Ovary (tissue), 3 donors: ENCODE data around the gene PDE3A.

Experiments used
- EP300 ChIP-seq: sonication (generic); formaldehyde crosslinking; IDR thresholded peaks from one replicate; pipeline ENCODE4 v1.6.1; 2017; ENCODE audit warnings: antibody characterized with exemption
- TF ChIP-seq, protein P1 (sequence below), 3 donors: fragments of 450-650 bp in 2 of 3; fragments of 200-600 bp in 1 of 3; IDR thresholded peaks; one replicate each; pipeline versions ENCODE4 v1.5.1 to v1.8.0; 2016 to 2022; ENCODE audit warnings: antibody characterized with exemption in 3 of 3, mild to moderate bottlenecking in 1 of 3
- donor health status: DM: no; HTN: no; CAD: no.

GRCh38 chr12:20588042-20588441, 219.7 kb downstream of the PDE3A start:
- TF ChIP-seq, protein P1, sequence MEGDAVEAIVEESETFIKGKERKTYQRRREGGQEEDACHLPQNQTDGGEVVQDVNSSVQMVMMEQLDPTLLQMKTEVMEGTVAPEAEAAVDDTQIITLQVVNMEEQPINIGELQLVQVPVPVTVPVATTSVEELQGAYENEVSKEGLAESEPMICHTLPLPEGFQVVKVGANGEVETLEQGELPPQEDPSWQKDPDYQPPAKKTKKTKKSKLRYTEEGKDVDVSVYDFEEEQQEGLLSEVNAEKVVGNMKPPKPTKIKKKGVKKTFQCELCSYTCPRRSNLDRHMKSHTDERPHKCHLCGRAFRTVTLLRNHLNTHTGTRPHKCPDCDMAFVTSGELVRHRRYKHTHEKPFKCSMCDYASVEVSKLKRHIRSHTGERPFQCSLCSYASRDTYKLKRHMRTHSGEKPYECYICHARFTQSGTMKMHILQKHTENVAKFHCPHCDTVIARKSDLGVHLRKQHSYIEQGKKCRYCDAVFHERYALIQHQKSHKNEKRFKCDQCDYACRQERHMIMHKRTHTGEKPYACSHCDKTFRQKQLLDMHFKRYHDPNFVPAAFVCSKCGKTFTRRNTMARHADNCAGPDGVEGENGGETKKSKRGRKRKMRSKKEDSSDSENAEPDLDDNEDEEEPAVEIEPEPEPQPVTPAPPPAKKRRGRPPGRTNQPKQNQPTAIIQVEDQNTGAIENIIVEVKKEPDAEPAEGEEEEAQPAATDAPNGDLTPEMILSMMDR (IDR thresholded peaks at IDR 0.05), result no peak
- no peak for TF ChIP-seq EP300
